ENCODE data around the gene VASH1. TPM values are rescaled to one million over a fixed set of nuclear protein-coding genes. Genes with fewer than 3 reads are reported as not detected.
A peak's percentile ranks its signal among the peaks of the same experiment; 100 is the strongest.

VASH1 gene
- total and polyA plus RNA-seq, 5 donors from 2014 or later, result 0.16 to 8.2 (median 1.1) TPM

- H3K27ac ChIP-seq (ENCODE audit: insufficient read depth, low read length, poor library complexity, severe bottlenecking), result no peak overlapping the region
- H3K27ac Mint-ChIP-seq, result no peak overlapping the region
- H3K4me3 Mint-ChIP-seq, result no peak overlapping the region
- no peaks in the 10 kb centered on the region for H3K4me1 ChIP-seq (ENCODE audit: control insufficient read depth, insufficient read depth, low read length, poor library complexity, severe bottlenecking)
- no peak overlapping the region for H3K4me3 ChIP-seq (ENCODE audit: low read depth, low read length)
- no peak for DNase-seq
- H3K9me3 Mint-ChIP-seq, result no peaks in the 10 kb centered on the region
- no peaks in the 10 kb centered on the region for H3K27me3 ChIP-seq (ENCODE audit: control insufficient read depth, insufficient read depth, low read length)
- H3K36me3 ChIP-seq (ENCODE audit: control insufficient read depth, insufficient read depth, low read length), result no peaks in the 10 kb centered on the region
- no peak for ATAC-seq (ENCODE audit: low read depth in 2 of 2)
- H3K4me1 Mint-ChIP-seq, result no peaks in the 10 kb centered on the region
- H3K36me3 Mint-ChIP-seq, result peaks cover 1% of the 10 kb centered on the region
- peaks cover 1% of the 10 kb centered on the region for H3K27me3 Mint-ChIP-seq
- no peaks in the 10 kb centered on the region for H3K9me3 ChIP-seq (ENCODE audit: control insufficient read depth in 2 of 2, low read length in 2 of 2)
Measured at GRCh38 chr14:76774821-76775694, 13.8 kb downstream of the VASH1 start.

- Histone ChIP-seq H3K27ac (ENCODE audit: insufficient read depth, low read length, poor library complexity, severe bottlenecking) (no peak overlapping the region), H3K4me1 (ENCODE audit: control insufficient read depth, insufficient read depth, low read length, poor library complexity, severe bottlenecking) (no peaks in the 10 kb centered on the region), H3K4me3 (ENCODE audit: low read depth, low read length) (no peak overlapping the region), H3K9me3 (ENCODE audit: control insufficient read depth in 2 of 2, low read length in 2 of 2) (no peaks in the 10 kb centered on the region), H3K36me3 (ENCODE audit: control insufficient read depth, insufficient read depth, low read length) (no peaks in the 10 kb centered on the region), H3K27me3 (ENCODE audit: control insufficient read depth, insufficient read depth, low read length) (no peaks in the 10 kb centered on the region)
- no peak for DNase-seq
- no peak overlapping the region for H3K4me3 Mint-ChIP-seq
- H3K36me3 Mint-ChIP-seq, result peaks cover 6% of the 10 kb centered on the region
- ATAC-seq (ENCODE audit: low read depth in 2 of 2), result no peak
- H3K27ac Mint-ChIP-seq, result no peak overlapping the region
- no peaks in the 10 kb centered on the region for H3K9me3 Mint-ChIP-seq
- no peaks in the 10 kb centered on the region for H3K4me1 Mint-ChIP-seq
- no peaks in the 10 kb centered on the region for H3K27me3 Mint-ChIP-seq
Measured at GRCh38 chr14:76775695-76776427, 14.6 kb downstream of the VASH1 start.

- peak overlapping the region in 1 of 4 donors; percentile 23 for H3K4me3 Mint-ChIP-seq
- Histone ChIP-seq H3K4me1 (ENCODE audit: control insufficient read depth, insufficient read depth, low read length, poor library complexity, severe bottlenecking) (no peaks in the 10 kb centered on the region), H3K27ac (ENCODE audit: insufficient read depth, low read length, poor library complexity, severe bottlenecking) (no peak overlapping the region), H3K36me3 (ENCODE audit: control insufficient read depth, insufficient read depth, low read length) (no peaks in the 10 kb centered on the region), H3K9me3 (ENCODE audit: control insufficient read depth in 2 of 2, low read length in 2 of 2) (no peaks in the 10 kb centered on the region), H3K4me3 (ENCODE audit: low read depth, low read length) (no peak overlapping the region), H3K27me3 (ENCODE audit: control insufficient read depth, insufficient read depth, low read length) (no peaks in the 10 kb centered on the region)
- DNase-seq (no peak), ATAC-seq (ENCODE audit: low read depth in 2 of 2) (peak in 1 of 2 donors; percentile 16)
- no peaks in the 10 kb centered on the region for H3K27me3 Mint-ChIP-seq
- H3K9me3 Mint-ChIP-seq, result no peaks in the 10 kb centered on the region
- no peak overlapping the region for H3K27ac Mint-ChIP-seq
- H3K4me1 Mint-ChIP-seq, result no peaks in the 10 kb centered on the region
- peaks cover 6% of the 10 kb centered on the region for H3K36me3 Mint-ChIP-seq
Measured at GRCh38 chr14:76776428-76777251, 15.4 kb downstream of the VASH1 start.

GRCh38 chr14:76777721-76778120 lies 16.5 kb downstream of the VASH1 start:
- no peak overlapping the region for H3K27ac Mint-ChIP-seq
- no peak overlapping the region for H3K4me3 Mint-ChIP-seq
- H3K9me3 Mint-ChIP-seq, result no peaks in the 10 kb centered on the region
- DNase-seq, result no peak
- Histone ChIP-seq H3K9me3 (ENCODE audit: control insufficient read depth in 2 of 2, low read length in 2 of 2) (no peaks in the 10 kb centered on the region), H3K27me3 (ENCODE audit: control insufficient read depth, insufficient read depth, low read length) (no peaks in the 10 kb centered on the region), H3K27ac (ENCODE audit: insufficient read depth, low read length, poor library complexity, severe bottlenecking) (no peak overlapping the region), H3K36me3 (ENCODE audit: control insufficient read depth, insufficient read depth, low read length) (no peaks in the 10 kb centered on the region), H3K4me3 (ENCODE audit: low read depth, low read length) (no peak overlapping the region), H3K4me1 (ENCODE audit: control insufficient read depth, insufficient read depth, low read length, poor library complexity, severe bottlenecking) (no peaks in the 10 kb centered on the region)
- ATAC-seq (ENCODE audit: low read depth in 2 of 2), result no peak
- H3K4me1 Mint-ChIP-seq, result peaks cover 0 to 4% (median 2%) of the 10 kb centered on the region in 4 donors
- no peaks in the 10 kb centered on the region for H3K27me3 Mint-ChIP-seq
- H3K36me3 Mint-ChIP-seq, result peaks cover 6% of the 10 kb centered on the region

- Mint-ChIP-seq H3K9me3 (no peaks in the 10 kb centered on the region), H3K4me3 (no peak overlapping the region), H3K4me1 (peaks cover 0 to 10% (median 4%) of the 10 kb centered on the region in 4 donors), H3K36me3 (peaks cover 10% of the 10 kb centered on the region), H3K27me3 (no peaks in the 10 kb centered on the region), H3K27ac (peak overlapping the region in 1 of 3 donors; percentile 31)
- no peaks in the 10 kb centered on the region for H3K4me1 ChIP-seq (ENCODE audit: control insufficient read depth, insufficient read depth, low read length, poor library complexity, severe bottlenecking)
- DNase-seq (no peak), ATAC-seq (ENCODE audit: low read depth in 2 of 2) (no peak)
- H3K9me3 ChIP-seq (ENCODE audit: control insufficient read depth in 2 of 2, low read length in 2 of 2), result no peaks in the 10 kb centered on the region
- no peaks in the 10 kb centered on the region for H3K36me3 ChIP-seq (ENCODE audit: control insufficient read depth, insufficient read depth, low read length)
- H3K27me3 ChIP-seq (ENCODE audit: control insufficient read depth, insufficient read depth, low read length), result no peaks in the 10 kb centered on the region
- H3K27ac ChIP-seq (ENCODE audit: insufficient read depth, low read length, poor library complexity, severe bottlenecking), result no peak overlapping the region
- H3K4me3 ChIP-seq (ENCODE audit: low read depth, low read length), result no peak overlapping the region
Measured at GRCh38 chr14:76778546-76779215, 17.4 kb downstream of the VASH1 start.

GRCh38 chr14:76779221-76780057 lies 18.2 kb downstream of the VASH1 start:
- ATAC-seq (ENCODE audit: low read depth in 2 of 2) (no peak), DNase-seq (no peak)
- H3K4me3 Mint-ChIP-seq, result no peak overlapping the region
- peaks cover 0 to 10% (median 4%) of the 10 kb centered on the region in 4 donors for H3K4me1 Mint-ChIP-seq
- Histone ChIP-seq H3K4me1 (ENCODE audit: control insufficient read depth, insufficient read depth, low read length, poor library complexity, severe bottlenecking) (no peaks in the 10 kb centered on the region), H3K27me3 (ENCODE audit: control insufficient read depth, insufficient read depth, low read length) (no peaks in the 10 kb centered on the region), H3K36me3 (ENCODE audit: control insufficient read depth, insufficient read depth, low read length) (peaks cover 4% of the 10 kb centered on the region), H3K4me3 (ENCODE audit: low read depth, low read length) (no peak overlapping the region), H3K9me3 (ENCODE audit: control insufficient read depth in 2 of 2, low read length in 2 of 2) (no peaks in the 10 kb centered on the region), H3K27ac (ENCODE audit: insufficient read depth, low read length, poor library complexity, severe bottlenecking) (no peak overlapping the region)
- no peaks in the 10 kb centered on the region for H3K27me3 Mint-ChIP-seq
- H3K9me3 Mint-ChIP-seq, result no peaks in the 10 kb centered on the region
- H3K36me3 Mint-ChIP-seq, result peaks cover 10% of the 10 kb centered on the region
- no peak overlapping the region for H3K27ac Mint-ChIP-seq

- H3K27ac Mint-ChIP-seq, result no peak overlapping the region
- no peaks in the 10 kb centered on the region for H3K9me3 ChIP-seq (ENCODE audit: control insufficient read depth in 2 of 2, low read length in 2 of 2)
- no peak for DNase-seq
- H3K27me3 ChIP-seq (ENCODE audit: control insufficient read depth, insufficient read depth, low read length), result no peaks in the 10 kb centered on the region
- ATAC-seq (ENCODE audit: low read depth in 2 of 2), result no peak
- no peak overlapping the region for H3K4me3 Mint-ChIP-seq
- no peak overlapping the region for H3K4me3 ChIP-seq (ENCODE audit: low read depth, low read length)
- no peaks in the 10 kb centered on the region for H3K4me1 ChIP-seq (ENCODE audit: control insufficient read depth, insufficient read depth, low read length, poor library complexity, severe bottlenecking)
- no peak overlapping the region for H3K27ac ChIP-seq (ENCODE audit: insufficient read depth, low read length, poor library complexity, severe bottlenecking)
- H3K36me3 Mint-ChIP-seq, result peaks cover 10% of the 10 kb centered on the region
- H3K36me3 ChIP-seq (ENCODE audit: control insufficient read depth, insufficient read depth, low read length), result peaks cover 4% of the 10 kb centered on the region
- H3K4me1 Mint-ChIP-seq, result peaks cover 0 to 15% (median 8%) of the 10 kb centered on the region in 4 donors
- H3K27me3 Mint-ChIP-seq, result no peaks in the 10 kb centered on the region
- no peaks in the 10 kb centered on the region for H3K9me3 Mint-ChIP-seq
Measured at GRCh38 chr14:76780058-76780345, 18.7 kb downstream of the VASH1 start.
